Thoracic aorta (tissue), 2 donors: ENCODE results near the gene WWTR1. TPM values are rescaled to one million over a fixed set of nuclear protein-coding genes. Genes with fewer than 3 reads are reported as not detected.
A peak's percentile ranks its signal among the peaks of the same experiment; 100 is the strongest.

Source experiments
- ATAC-seq: fragments of 150-250 bp; one replicate; pipeline ENCODE4 v1.8.0; 2017; ENCODE audit warnings: low read depth; ENCODE audit not compliant: insufficient number of reproducible peaks, low FRiP score
- DNase-seq: peaks from one replicate; pipeline ENCODE4 v3.0.0-alpha.2; 2020; ENCODE audit warnings: low spot score
- H3K27ac ChIP-seq, 2 donors: fragments of 200-600 bp; sonication (generic); 1 replicate in 1 of 2; 2 replicates in 1 of 2; pipeline ENCODE4 v1.5.1; 2016; ENCODE audit warnings: mild to moderate bottlenecking in 2 of 2, moderate library complexity in 2 of 2
- H3K27me3 ChIP-seq: fragments of 200-600 bp; sonication (generic); replicated peaks from 2 replicates; pipeline ENCODE4 v1.6.0; 2016; ENCODE audit warnings: mild to moderate bottlenecking; ENCODE audit not compliant: insufficient read depth
- H3K36me3 ChIP-seq: fragments of 200-600 bp; sonication (generic); one replicate; pipeline ENCODE4 v1.5.1; 2016
- H3K4me1 ChIP-seq, 2 donors: fragments of 200-600 bp; sonication (generic); 1 replicate in 1 of 2; 2 replicates in 1 of 2; pipeline versions ENCODE4 v1.5.1 to v1.6.0; 2016; ENCODE audit warnings: low read depth in 2 of 2, mild to moderate bottlenecking in 1 of 2; ENCODE audit not compliant: control insufficient read depth in 1 of 2
- H3K4me3 ChIP-seq: fragments of 200-600 bp; sonication (generic); 2 replicates; pipeline ENCODE4 v1.5.1; 2016; ENCODE audit warnings: mild to moderate bottlenecking
- H3K9me3 ChIP-seq: fragments of 200-600 bp; sonication (generic); 2 replicates; pipeline ENCODE4 v1.5.1; 2016
- CTCF ChIP-seq: fragments of 200-600 bp; sonication (generic); IDR thresholded peaks from one replicate; pipeline ENCODE4 v1.5.1; 2019; ENCODE audit warnings: antibody characterized with exemption
- total RNA-seq, 2 donors: library from RNA; depleted of rRNA; stranded (reverse); fragments of >200 nt; gene quantifications; one replicate each; pipeline versions ENCODE4 v1.1.0 to v1.2.3, GENCODE V29; 2016

The WWTR1 gene
- total RNA-seq, 2 donors from 2014 or later: 135 to 243 TPM

- TF ChIP-seq CTCF: no peak
- Histone ChIP-seq H3K4me3 (no peak overlapping the region), H3K36me3 (no peaks in the 10 kb centered on the region), H3K27me3 (no peaks in the 10 kb centered on the region), H3K27ac (no peak overlapping the region), H3K9me3 (no peaks in the 10 kb centered on the region), H3K4me1 (peaks cover 1 to 13% of the 10 kb centered on the region in 2 donors)
- no peak for ATAC-seq
- no peak for DNase-seq
Observed at GRCh38 chr3:149494759-149495580, 162.9 kb downstream of the WWTR1 start.

- ATAC-seq (no peak), DNase-seq (peak; percentile 22)
- Histone ChIP-seq H3K27ac (no peak overlapping the region), H3K36me3 (no peaks in the 10 kb centered on the region), H3K27me3 (no peaks in the 10 kb centered on the region), H3K9me3 (no peaks in the 10 kb centered on the region), H3K4me1 (peaks cover 5 to 21% of the 10 kb centered on the region in 2 donors), H3K4me3 (no peak overlapping the region)
- TF ChIP-seq CTCF: peak; percentile 81
Observed at GRCh38 chr3:149494022-149494758, 163.6 kb downstream of the WWTR1 start.

GRCh38 chr3:149493315-149494021, 164.4 kb downstream of the WWTR1 start:
- H3K36me3 ChIP-seq: no peaks in the 10 kb centered on the region
- ATAC-seq: no peak
- no peak for DNase-seq
- no peak overlapping the region for H3K27ac ChIP-seq
- H3K4me1 ChIP-seq: peaks cover 5 to 21% of the 10 kb centered on the region in 2 donors
- no peaks in the 10 kb centered on the region for H3K27me3 ChIP-seq
- H3K4me3 ChIP-seq: no peak overlapping the region
- H3K9me3 ChIP-seq: no peaks in the 10 kb centered on the region
- TF ChIP-seq CTCF: no peak

- H3K27ac ChIP-seq: no peak overlapping the region
- no peaks in the 10 kb centered on the region for H3K36me3 ChIP-seq
- H3K4me1 ChIP-seq: peaks cover 5 to 25% of the 10 kb centered on the region in 2 donors
- ATAC-seq (no peak), DNase-seq (no peak)
- H3K9me3 ChIP-seq: no peaks in the 10 kb centered on the region
- no peaks in the 10 kb centered on the region for H3K27me3 ChIP-seq
- no peak for TF ChIP-seq CTCF
- no peak overlapping the region for H3K4me3 ChIP-seq
Observed at GRCh38 chr3:149490260-149490971, 167.4 kb downstream of the WWTR1 start.
